ENCODE measurements around the gene FLYWCH1. TPM values are rescaled to one million over a fixed set of nuclear protein-coding genes. Genes with fewer than 3 reads are reported as not detected.

FLYWCH1 gene
- total RNA-seq, 2 experiments from 2014 or later: 33.4 to 34.9 TPM

- Mint-ChIP-seq H3K27ac (no peak overlapping the region), H3K27me3 (no peaks in the 10 kb centered on the region)
Measured at GRCh38 chr16:2974319-2975056, 62.8 kb downstream of the FLYWCH1 start.

GRCh38 chr16:2975161-2975795 is 63.5 kb downstream of the FLYWCH1 start:
- peaks cover 11% of the 10 kb centered on the region for H3K4me1 Mint-ChIP-seq (ENCODE audit: low read depth)
- no peaks in the 10 kb centered on the region for H3K27me3 Mint-ChIP-seq
- H3K36me3 Mint-ChIP-seq (ENCODE audit: low read depth): peaks cover 55% of the 10 kb centered on the region
- DNase-seq: no peak
- no peak for ATAC-seq
- no peaks in the 10 kb centered on the region for H3K9me3 Mint-ChIP-seq
- no peak overlapping the region for H3K4me3 Mint-ChIP-seq
- ChIA-PET CTCF (no interaction called here), POLR2A (interaction anchor here (0.7 kb wide), 1 partner anchor 107 kb away, joined by 3 read pairs; no protein-coding TSS in a partner anchor)
- no peak for TF ChIP-seq CTCF (IDR thresholded peaks at IDR 0.05)
- H3K27ac Mint-ChIP-seq: no peak overlapping the region
- intact Hi-C loops (cut with micrococcal nuclease): no loop called here

More at GRCh38 chr16:2974319-2975056, 62.8 kb downstream of the FLYWCH1 start:
- DNase-seq (no peak), ATAC-seq (no peak)
- no peak overlapping the region for H3K4me3 Mint-ChIP-seq
- peaks cover 11% of the 10 kb centered on the region for H3K4me1 Mint-ChIP-seq (ENCODE audit: low read depth)
- ChIA-PET POLR2A (interaction anchor here (0.6 to 0.7 kb wide), 3 partner anchors 9 to 107 kb away, joined by 3 read pairs; no protein-coding TSS in a partner anchor), CTCF (no interaction called here)
- H3K36me3 Mint-ChIP-seq (ENCODE audit: low read depth): peaks cover 54% of the 10 kb centered on the region
- H3K9me3 Mint-ChIP-seq: no peaks in the 10 kb centered on the region
- no peak for TF ChIP-seq CTCF (IDR thresholded peaks at IDR 0.05)
- intact Hi-C loops (cut with micrococcal nuclease): no loop called here

GRCh38 chr16:2976201-2976600 is 64.5 kb downstream of the FLYWCH1 start:
- no peak for ATAC-seq
- POLR2A ChIA-PET: no interaction called here

GRCh38 chr16:2976673-2977072 is 64.9 kb downstream of the FLYWCH1 start:
- ChIA-PET CTCF (interaction anchor here (2.1 kb wide), 1 partner anchor 15 kb away, joined by 8 read pairs; no protein-coding TSS in a partner anchor), POLR2A (interaction anchor here (1.4 kb wide), 1 partner anchor 10 kb away, joined by 8 read pairs; no protein-coding TSS in a partner anchor)
- Mint-ChIP-seq H3K4me3 (no peak overlapping the region), H3K27me3 (no peaks in the 10 kb centered on the region), H3K27ac (no peak overlapping the region), H3K4me1 (ENCODE audit: low read depth) (peaks cover 7% of the 10 kb centered on the region), H3K9me3 (no peaks in the 10 kb centered on the region), H3K36me3 (ENCODE audit: low read depth) (peaks cover 46% of the 10 kb centered on the region)
- intact Hi-C loops (cut with micrococcal nuclease): no loop called here
- DNase-seq (no peak), ATAC-seq (no peak)
- no peak for TF ChIP-seq CTCF (IDR thresholded peaks at IDR 0.05)

More at GRCh38 chr16:2976201-2976600, 64.5 kb downstream of the FLYWCH1 start:
- CTCF ChIA-PET: no interaction called here
- intact Hi-C loops (cut with micrococcal nuclease): no loop called here
- no peak for DNase-seq
- Mint-ChIP-seq H3K4me1 (ENCODE audit: low read depth) (peaks cover 6% of the 10 kb centered on the region), H3K36me3 (ENCODE audit: low read depth) (peaks cover 49% of the 10 kb centered on the region), H3K4me3 (no peak overlapping the region), H3K27me3 (no peaks in the 10 kb centered on the region), H3K9me3 (no peaks in the 10 kb centered on the region), H3K27ac (no peak overlapping the region)
- no peak for TF ChIP-seq CTCF (IDR thresholded peaks at IDR 0.05)

- ATAC-seq (no peak), DNase-seq (no peak)
- CTCF ChIA-PET: interaction anchor here (0.8 to 2.1 kb wide), 5 partner anchors 7 to 57 kb away, joined by 3 to 8 read pairs (median 5); no protein-coding TSS in a partner anchor
- peaks cover 39% of the 10 kb centered on the region for H3K36me3 Mint-ChIP-seq (ENCODE audit: low read depth)
- H3K4me1 Mint-ChIP-seq (ENCODE audit: low read depth): peaks cover 9% of the 10 kb centered on the region
- intact Hi-C loops (cut with micrococcal nuclease): no loop called here
- no peak for TF ChIP-seq CTCF (IDR thresholded peaks at IDR 0.05)
- POLR2A ChIA-PET: interaction anchor here (1.4 to 3.6 kb wide), 2 partner anchors 8 to 10 kb away, joined by 8 to 20 read pairs; partner anchors contain the start of gene PAQR4
- H3K27ac Mint-ChIP-seq: no peak overlapping the region
- no peak overlapping the region for H3K4me3 Mint-ChIP-seq
- no peaks in the 10 kb centered on the region for H3K9me3 Mint-ChIP-seq
- H3K27me3 Mint-ChIP-seq: no peaks in the 10 kb centered on the region
Measured at GRCh38 chr16:2977440-2977839, 65.7 kb downstream of the FLYWCH1 start.

Measured in activated CD8-positive, alpha-beta T cell treated with anti-CD3 and anti-CD28 coated beads for 36 hours (primary cell).